Fibroblast of skin of right biceps (primary cell): ENCODE results near the gene ZCCHC18.

ENCODE experiments used
- DNase-seq: peaks from one replicate; pipeline ENCODE4 v3.0.0-alpha.2; 2013

Gene ZCCHC18

DNA sequence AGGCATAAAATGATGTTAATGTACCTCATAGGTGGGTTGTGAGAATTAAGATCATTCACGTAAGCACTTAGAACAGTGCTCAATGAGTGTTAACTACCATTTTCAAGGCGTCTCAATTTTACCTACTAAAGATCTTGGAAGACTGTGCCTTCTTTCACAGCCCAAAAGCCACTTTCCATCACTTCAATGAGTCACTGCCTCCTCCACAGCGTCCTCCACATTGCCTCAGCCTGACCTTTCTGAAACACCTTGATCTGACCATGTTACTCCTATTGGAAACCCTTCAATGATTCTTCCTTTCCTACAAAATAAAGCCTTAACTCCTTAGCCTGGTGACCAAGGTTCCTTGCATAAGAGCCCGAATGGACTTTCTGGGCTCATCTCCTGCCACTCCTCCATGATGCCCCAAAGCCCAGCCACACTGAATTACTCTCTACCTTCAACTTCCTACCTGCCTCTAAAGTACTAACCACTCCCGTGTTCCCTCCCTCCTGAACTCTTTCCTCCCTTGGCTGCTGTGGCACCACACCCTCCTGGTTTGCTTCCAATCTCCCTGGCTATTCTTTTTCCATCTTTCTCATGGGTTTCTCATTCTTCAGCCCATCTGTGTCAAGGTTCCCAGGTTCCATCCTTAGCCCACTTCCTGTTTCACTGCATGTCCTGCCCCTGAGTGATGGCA is 22.4 kb downstream of the ZCCHC18 start:
- no peak for DNase-seq

DNA sequence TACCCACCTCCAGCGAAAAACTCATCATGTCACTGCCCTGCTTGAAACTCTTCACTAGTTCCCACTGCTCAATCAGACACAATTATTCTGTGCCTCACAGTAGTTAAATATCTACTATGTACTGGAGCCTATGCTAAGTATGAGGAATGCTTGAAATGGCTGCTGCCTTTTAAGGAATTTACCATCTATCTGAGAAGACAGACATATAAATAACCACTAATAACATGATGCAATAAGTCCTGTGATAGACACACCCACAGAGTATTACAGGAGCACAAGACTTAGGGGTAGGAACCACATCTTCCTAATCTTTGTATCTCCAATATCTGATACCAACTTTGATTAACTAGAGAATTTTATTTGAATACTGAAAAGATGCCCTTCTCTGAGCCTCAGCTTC is 23.4 kb downstream of the ZCCHC18 start:
- peak; percentile 8 for DNase-seq

DNA sequence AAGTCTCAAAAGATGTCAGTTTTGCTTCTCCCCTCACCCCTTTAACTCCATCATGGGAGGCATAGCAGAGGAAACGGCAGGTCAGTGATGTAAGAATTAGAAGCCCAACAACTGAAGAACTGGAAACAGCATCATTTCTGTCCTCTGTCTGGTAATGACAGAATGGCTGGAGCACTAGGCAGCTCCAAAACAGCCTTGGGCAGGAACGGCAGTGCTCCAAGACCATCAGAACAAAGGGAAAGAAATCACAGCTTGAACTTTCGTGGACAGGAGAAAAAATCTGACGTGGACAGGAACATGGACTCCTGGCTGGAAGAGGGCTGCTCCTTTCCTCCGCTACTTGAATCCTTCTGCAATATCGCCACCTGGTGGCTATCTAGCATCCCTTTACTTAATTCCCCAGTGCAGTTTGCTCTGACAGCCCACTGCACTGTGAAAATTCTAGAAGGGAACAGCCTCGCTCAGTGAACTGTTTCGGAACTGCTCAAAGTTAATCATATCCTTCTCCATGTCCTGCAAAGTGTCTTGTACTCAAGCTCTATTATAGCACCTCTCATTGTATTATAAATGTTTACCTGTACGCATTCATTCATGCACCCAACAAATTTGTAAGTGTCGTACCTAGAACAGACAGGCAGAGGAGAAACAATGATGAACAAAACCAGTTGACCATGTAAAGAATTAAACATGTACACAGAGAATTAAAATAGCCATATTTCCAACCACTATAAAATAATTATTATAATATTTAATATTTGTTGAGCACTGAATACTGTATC is 24.1 kb downstream of the ZCCHC18 start:
- DNase-seq, result peak; percentile 76

DNA sequence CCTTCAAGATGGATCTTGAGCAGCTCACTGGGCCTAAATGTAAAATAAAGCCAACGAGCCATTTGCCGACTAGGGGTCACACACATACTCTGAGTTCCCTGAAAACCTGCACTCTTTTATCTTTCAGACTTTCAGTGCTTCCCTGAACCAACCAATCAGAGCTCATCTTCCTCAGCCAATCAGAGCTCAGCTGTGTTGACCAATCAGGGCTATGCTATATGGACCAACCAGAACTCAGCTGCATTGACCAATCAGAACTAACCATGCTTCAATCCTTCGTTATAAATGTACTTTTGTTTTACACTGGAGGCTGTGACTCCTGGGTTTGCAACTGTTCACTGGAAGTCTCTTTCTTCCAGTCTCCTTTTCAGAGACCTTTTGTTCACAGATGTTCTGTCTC is 25.2 kb downstream of the ZCCHC18 start:
- peak; percentile 22 for DNase-seq

DNA sequence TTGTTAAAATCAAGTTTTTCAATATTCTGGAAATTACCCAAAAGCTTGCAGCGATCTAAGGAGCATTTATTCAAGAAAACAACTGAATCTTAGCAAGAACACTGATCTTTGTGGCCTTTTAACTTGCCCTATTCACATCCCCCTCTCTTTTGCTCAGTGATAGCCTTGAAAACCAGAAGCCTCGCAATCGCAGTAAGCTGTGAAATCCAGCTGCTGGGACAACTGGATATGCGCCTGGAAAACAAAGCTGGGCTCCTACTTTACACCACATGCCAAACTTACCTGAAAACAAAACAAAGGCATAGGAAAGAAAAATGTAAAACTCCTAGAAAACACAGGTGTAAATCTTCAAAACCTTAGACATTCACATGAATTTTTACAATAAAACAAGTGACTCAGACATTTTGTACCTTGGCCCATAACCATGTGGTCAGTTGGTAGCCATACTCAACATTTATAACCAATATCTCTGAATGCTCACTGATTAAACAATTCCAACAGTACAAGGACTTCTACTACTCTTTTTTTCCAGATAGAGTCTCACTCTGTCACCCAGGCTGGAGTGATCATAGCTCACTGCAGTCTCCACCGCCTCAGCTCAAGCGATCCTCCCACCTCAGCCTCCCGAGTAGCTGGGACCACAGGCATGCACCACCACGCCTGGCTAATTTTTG is 28.9 kb downstream of the ZCCHC18 start:
- no peak for DNase-seq

DNA sequence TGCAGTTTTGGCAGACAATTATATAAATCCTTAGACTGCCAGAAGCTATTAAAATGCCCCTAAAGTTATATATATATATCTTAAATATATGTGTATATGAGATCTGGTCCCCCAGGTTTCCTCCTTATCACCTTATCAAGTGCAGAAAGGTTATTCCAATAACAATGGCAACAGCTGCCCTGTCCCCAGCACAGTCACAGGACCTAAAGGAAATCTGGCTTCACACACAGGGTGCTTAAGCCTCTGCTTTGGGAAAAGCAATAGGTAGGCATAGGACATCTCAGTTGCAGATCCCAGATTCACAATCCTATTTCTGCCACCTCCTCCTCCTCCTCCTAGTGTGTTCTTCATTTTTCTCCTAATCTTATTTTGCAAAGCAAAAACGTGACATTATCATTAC is 38.7 kb downstream of the ZCCHC18 start:
- DNase-seq, result no peak

DNA sequence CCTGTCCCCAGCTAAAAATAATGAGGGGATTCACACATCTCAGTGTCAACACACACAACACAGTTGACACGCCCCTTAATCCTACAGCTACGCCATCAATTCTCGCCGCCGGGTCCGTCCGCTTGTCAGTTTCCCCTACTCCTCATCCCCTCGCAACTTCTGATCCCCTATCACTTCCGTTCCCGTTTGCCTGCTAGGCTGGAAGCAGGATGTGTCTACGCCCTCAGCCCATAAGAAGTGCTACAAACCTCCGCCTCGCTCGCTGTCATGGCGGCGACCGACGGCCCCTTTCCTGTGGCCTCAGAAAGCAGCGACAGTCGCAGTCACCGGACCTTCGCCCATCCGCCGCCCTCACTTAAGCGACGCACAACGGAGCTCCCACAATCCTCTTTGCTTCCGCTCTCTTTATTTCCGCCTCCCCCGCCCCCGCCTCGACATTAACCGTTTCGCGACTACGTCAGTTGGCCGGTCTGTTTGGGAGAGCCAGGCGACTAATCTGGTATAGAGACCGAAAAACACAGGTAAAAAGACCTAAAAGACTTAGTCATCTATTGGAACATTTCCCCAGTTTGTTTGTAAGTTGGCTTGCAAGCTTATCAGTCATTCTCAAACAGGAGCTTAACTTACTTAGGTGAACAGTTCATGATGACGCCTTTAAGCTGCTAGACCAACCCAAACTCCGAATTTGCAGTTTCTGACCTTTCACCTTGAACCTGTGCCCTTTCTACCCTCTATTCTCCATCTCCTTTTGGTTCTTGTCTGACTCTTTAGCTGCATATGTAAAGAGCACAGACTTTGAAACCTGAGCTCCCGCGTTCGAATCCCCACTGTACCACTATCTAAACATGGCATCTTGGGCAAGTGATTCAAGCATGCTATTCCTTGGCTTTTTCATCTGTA is 44.6 kb downstream of the ZCCHC18 start, which contains the start of gene SLC25A53:
SLC25A53 (minus strand) TSS at position 380 of the 900 bp plus-strand sequence. CDS start 51,752 bp downstream, outside the sequence.
- peak; percentile 79 for DNase-seq
